Stomach (tissue), 9 donors: ENCODE results near the gene ZNF747. TPM values are rescaled to one million over a fixed set of nuclear protein-coding genes. Genes with fewer than 3 reads are reported as not detected.

Source experiments
- DNase-seq, 2 donors: peaks; one replicate each; pipeline versions ENCODE4 v3.0.0 to v3.0.0-alpha.2; 2013 to 2019
- H3K27ac ChIP-seq, 5 donors: fragments of 200-600 bp in 4 of 5; sonication (generic) in 4 of 5; one replicate each; pipeline ENCODE4 v1.5.1; 2013 to 2019; ENCODE audit warnings: mild to moderate bottlenecking in 1 of 5, moderate library complexity in 1 of 5
- H3K27me3 ChIP-seq, 3 donors: fragments of 200-600 bp; sonication (generic); one replicate each; pipeline ENCODE4 v1.5.1; 2017 to 2019; ENCODE audit warnings: mixed run types in 1 of 3
- H3K36me3 ChIP-seq, 4 donors: fragments of 200-600 bp; sonication (generic); 1 replicate in 3 of 4; 2 replicates in 1 of 4; pipeline ENCODE4 v1.5.1; 2016 to 2019
- H3K4me1 ChIP-seq, 4 donors: fragments of 200-600 bp; sonication (generic); one replicate each; pipeline ENCODE4 v1.5.1; 2016 to 2019
- H3K4me3 ChIP-seq, 4 donors: fragments of 200-600 bp; sonication (generic) in 3 of 4; one replicate each; pipeline ENCODE4 v1.5.1; 2016 to 2019; ENCODE audit warnings: mild to moderate bottlenecking in 1 of 4
- H3K9me3 ChIP-seq, 4 donors: fragments of 200-600 bp; sonication (generic); one replicate each; pipeline ENCODE4 v1.5.1; 2016 to 2019
- EP300 ChIP-seq: sonication (generic); formaldehyde crosslinking; IDR thresholded peaks from one replicate; pipeline ENCODE4 v1.6.1; 2017; ENCODE audit warnings: antibody characterized with exemption
- POLR2A ChIP-seq, 4 donors: fragments of 450-650 bp; IDR thresholded peaks; one replicate each; pipeline ENCODE4 v1.6.1; 2016; ENCODE audit warnings: antibody characterized with exemption in 4 of 4, control low read depth in 2 of 4, mild to moderate bottlenecking in 1 of 4, moderate library complexity in 1 of 4
- POLR2AphosphoS5 ChIP-seq, 3 donors: sonication (generic); formaldehyde crosslinking; IDR thresholded peaks; one replicate each; pipeline ENCODE4 v1.6.1; 2016; ENCODE audit warnings: antibody characterized with exemption in 3 of 3
- WGBS, 5 donors: extraction: QIAGEN DNeasy Blood & Tissue Kit in 3 of 5; methylation state at CpG; one replicate each; pipeline versions ENCODE4 v1.1.5 to v1.1.7; 2013 to 2018; 5-methylcytosine and 5-hydroxymethylcytosine counted together
- intact Hi-C: fragments of 100-400 bp; cut with DNase I; formaldehyde crosslinking; loops from one replicate; pipeline ENCODE4 v1.15.1; 2023; ENCODE audit warnings: low total_unique reads
- polyA plus RNA-seq, 3 donors: library from polyadenylated mRNA; stranded (reverse); fragments of 200-250 nt; gene quantifications; one replicate each; pipeline ENCODE4 v1.2.3, GENCODE V29; 2013
- total RNA-seq, 5 donors: library from RNA; depleted of rRNA; stranded (reverse); fragments of >200 nt; gene quantifications; one replicate each; pipeline versions ENCODE4 v1.1.0 to v1.2.3, GENCODE V29; 2014 to 2016
- TF ChIP-seq, protein P1 (sequence below), 7 experiments: fragments of 450-650 bp in 4 of 7; fragments of 200-600 bp in 3 of 7; sonication (generic) in 3 of 7; IDR thresholded peaks; one replicate each; pipeline ENCODE4 v1.5.1; 2016 to 2019; ENCODE audit warnings: antibody characterized with exemption in 7 of 7, control low read depth in 2 of 7, mild to moderate bottlenecking in 1 of 7
- donor health status: healthy with polysubstance abuse.
- donor health status: Bipolar disorder and iron deficiency.
- donor health status: healthy.

Gene ZNF747
- total and polyA plus RNA-seq, 8 donors, result 6.2 to 18.7 (median 10.8) TPM

DNA sequence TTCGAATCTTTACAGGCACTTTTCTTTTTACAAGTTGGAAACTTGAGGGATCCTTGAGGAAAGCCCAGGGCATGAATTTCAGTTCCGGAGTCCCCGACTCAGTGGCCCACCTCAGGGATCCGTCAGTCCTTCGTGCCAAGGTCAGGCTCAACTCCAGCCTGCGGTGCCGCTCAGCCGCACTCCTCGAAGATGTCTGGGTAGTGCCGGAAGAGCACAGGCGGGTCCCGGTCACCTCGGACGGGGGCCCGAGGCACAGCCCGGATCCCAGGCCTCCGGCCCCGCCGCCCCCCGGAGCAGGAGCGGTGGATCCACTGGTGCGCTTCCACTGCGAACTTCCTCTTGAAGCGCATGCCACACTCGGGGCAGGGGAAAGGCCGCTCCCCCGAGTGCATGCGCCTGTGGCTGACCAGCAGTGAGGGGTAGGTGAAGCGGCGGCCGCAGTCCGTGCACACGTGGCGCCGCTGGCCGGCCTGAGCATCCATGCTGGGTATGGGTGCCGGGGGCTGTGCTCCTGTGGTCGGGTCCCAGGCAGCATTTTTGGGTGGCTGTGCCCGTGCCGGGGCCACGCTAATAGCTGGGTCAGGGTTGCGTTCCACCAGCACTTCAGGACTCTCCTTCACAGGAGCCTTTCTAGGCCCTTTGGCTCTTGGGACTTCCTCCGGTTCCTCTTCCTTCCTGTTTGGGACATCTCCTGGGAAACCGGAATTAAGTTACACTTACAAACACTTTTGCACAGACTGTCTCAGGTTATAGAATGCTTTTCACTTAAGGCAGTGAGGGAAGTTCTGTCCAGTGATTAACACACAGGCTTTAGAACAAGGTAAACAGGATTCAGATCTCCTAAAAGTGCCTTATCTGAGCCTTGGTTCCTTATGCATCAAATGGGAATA lies 35.3 kb upstream of the ZNF747 start:
- Histone ChIP-seq H3K27ac (peak overlapping the region in 4 of 5 donors; percentile 92 to 99 (median 96)), H3K4me1 (peaks cover 19 to 53% (median 25%) of the 10 kb centered on the region in 4 donors), H3K9me3 (no peaks in the 10 kb centered on the region), H3K27me3 (no peaks in the 10 kb centered on the region), H3K4me3 (peak overlapping the region in 3 of 4 donors; percentile 77 to 81 (median 81)), H3K36me3 (peaks cover 0 to 5% (median 2%) of the 10 kb centered on the region in 4 donors)
- 76 to 88% (median 86%) methylated on average over 11 to 44 of the region's 44 CpGs for WGBS, 5 donors
- DNase-seq, result no peak
- intact Hi-C loops, result loop anchor here (10.0 kb wide), 1 partner anchor 85 kb away; the partner anchor contains the start of genes FBRS and PRR14
- TF ChIP-seq, protein P1, sequence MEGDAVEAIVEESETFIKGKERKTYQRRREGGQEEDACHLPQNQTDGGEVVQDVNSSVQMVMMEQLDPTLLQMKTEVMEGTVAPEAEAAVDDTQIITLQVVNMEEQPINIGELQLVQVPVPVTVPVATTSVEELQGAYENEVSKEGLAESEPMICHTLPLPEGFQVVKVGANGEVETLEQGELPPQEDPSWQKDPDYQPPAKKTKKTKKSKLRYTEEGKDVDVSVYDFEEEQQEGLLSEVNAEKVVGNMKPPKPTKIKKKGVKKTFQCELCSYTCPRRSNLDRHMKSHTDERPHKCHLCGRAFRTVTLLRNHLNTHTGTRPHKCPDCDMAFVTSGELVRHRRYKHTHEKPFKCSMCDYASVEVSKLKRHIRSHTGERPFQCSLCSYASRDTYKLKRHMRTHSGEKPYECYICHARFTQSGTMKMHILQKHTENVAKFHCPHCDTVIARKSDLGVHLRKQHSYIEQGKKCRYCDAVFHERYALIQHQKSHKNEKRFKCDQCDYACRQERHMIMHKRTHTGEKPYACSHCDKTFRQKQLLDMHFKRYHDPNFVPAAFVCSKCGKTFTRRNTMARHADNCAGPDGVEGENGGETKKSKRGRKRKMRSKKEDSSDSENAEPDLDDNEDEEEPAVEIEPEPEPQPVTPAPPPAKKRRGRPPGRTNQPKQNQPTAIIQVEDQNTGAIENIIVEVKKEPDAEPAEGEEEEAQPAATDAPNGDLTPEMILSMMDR (IDR thresholded peaks at IDR 0.05), result no peak
- no peak for TF ChIP-seq POLR2A (IDR thresholded peaks at IDR 0.05)
- TF ChIP-seq POLR2AphosphoS5 (IDR thresholded peaks at IDR 0.05), result no peak
- no peak for TF ChIP-seq EP300

DNA sequence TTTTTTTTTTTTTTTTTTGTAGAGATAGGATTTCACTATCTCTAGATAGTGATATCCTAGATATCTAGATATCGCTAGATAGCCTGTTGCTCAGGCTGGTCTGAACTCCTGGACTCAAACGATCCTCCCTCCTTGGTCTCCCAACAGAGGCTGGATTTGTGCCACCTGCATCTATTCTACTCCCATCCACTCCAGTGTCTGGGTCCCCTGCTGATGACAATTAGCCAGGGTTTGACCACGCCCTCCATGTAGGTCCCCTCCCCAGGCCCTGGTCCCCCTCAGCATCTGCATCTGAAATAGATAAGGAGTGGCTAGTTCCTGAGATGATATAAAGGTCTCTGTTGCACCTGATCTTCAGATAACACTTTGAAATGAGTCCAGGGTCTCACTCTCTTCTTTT lies 34.6 kb upstream of the ZNF747 start:
- intact Hi-C loops, result loop anchor here (10.0 kb wide), 1 partner anchor 86 kb away; the partner anchor contains the start of genes FBRS and PRR14
- H3K27ac ChIP-seq, result no peak overlapping the region
- no peak overlapping the region for H3K4me3 ChIP-seq

GRCh38 chr16:30567991-30568638 lies 33.5 kb upstream of the ZNF747 start:
- TF ChIP-seq POLR2AphosphoS5 (IDR thresholded peaks at IDR 0.05) (no peak), POLR2A (IDR thresholded peaks at IDR 0.05) (no peak), EP300 (no peak)
- TF ChIP-seq, protein P1 (IDR thresholded peaks at IDR 0.05), result no peak
- Histone ChIP-seq H3K27me3 (no peaks in the 10 kb centered on the region), H3K4me1 (peaks cover 19 to 45% (median 25%) of the 10 kb centered on the region in 4 donors), H3K27ac (peak overlapping the region in 3 of 5 donors; percentile 7 to 63 (median 37)), H3K4me3 (no peak overlapping the region), H3K9me3 (no peaks in the 10 kb centered on the region), H3K36me3 (peaks cover 0 to 5% (median 2%) of the 10 kb centered on the region in 4 donors)
- intact Hi-C loops, result loop anchor here (10.0 kb wide), 1 partner anchor 87 kb away; the partner anchor contains the start of genes FBRS and PRR14
- peak in 1 of 2 donors; percentile 72 for DNase-seq
- WGBS, 5 donors, result 53 to 80% (median 63%) methylated on average over 6 of the region's 6 CpGs

More for the DNA sequence above, 34.6 kb upstream of the ZNF747 start:
- Histone ChIP-seq H3K4me1 (peaks cover 19 to 50% (median 25%) of the 10 kb centered on the region in 4 donors), H3K36me3 (peaks cover 0 to 5% (median 2%) of the 10 kb centered on the region in 4 donors), H3K27me3 (no peaks in the 10 kb centered on the region), H3K9me3 (no peaks in the 10 kb centered on the region)
- no peak for DNase-seq
- TF ChIP-seq POLR2AphosphoS5 (IDR thresholded peaks at IDR 0.05) (no peak), POLR2A (IDR thresholded peaks at IDR 0.05) (no peak), EP300 (no peak)
- TF ChIP-seq, protein P1 (IDR thresholded peaks at IDR 0.05), result no peak
- 90 to 93% (median 91%) methylated on average over 3 of the region's 3 CpGs for WGBS, 5 donors
